SKM-1 (cell line): ENCODE results near the gene CD226.
"Not testable (repeated sequence)": the region's sequence is repeated elsewhere in the genome, so short reads cannot be mapped to it uniquely, and the experiment has no call there.

Experiments used
- DNase-seq: peaks from one replicate; lab custom pipeline; 2025; ENCODE audit not compliant: unreplicated experiment; lab: John Stamatoyannopoulos, UW

CD226 gene

DNA sequence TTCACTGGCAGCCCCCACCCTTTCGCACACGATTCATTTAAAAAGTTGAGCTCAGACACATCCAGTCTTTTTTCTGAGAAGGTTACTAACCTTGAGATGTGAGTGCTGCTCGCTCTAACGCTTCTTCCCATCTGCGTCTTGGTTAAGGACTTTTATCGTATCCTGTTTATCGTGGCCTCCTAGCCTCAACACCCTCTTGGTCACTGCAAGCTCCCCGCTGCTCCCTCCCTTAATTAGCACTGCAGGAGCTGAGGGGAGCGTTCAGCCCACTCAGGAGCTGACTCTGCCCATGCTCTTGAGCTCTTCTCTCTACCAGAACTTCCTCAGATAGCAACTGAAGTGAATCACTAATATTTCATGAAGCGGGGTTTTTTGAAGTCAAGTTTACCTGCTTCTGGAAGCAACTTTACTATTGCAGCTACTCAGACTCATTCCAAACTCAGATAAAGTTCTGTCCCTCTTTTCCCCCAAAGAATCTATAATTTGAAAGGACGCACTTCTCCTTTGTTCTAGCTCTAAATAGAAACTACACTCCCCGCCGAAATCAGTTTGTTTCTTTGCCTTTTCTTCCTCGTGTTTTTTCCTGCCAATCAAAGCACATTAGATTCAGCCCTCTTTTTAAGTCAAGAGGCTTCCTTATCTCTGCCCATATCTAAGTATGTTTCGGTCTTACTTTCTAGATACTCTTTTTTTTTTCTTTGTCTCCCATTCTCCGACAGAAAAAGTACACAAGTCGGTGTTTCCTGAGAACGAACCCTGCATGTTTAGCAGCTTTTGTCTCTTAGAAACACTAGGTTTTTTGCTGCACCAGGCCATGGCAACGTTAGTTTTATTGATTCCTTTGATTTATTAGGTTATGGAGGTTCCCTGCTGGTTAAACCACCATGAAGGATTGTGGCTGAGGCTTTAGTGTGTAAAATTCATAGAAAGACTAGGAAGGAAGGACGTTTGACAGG, 9.3 kb upstream of the CD226 start:
- DNase-seq, result no peak

- no peak for DNase-seq
Observed at GRCh38 chr18:69956057-69956456, 8.4 kb upstream of the CD226 start.

DNA sequence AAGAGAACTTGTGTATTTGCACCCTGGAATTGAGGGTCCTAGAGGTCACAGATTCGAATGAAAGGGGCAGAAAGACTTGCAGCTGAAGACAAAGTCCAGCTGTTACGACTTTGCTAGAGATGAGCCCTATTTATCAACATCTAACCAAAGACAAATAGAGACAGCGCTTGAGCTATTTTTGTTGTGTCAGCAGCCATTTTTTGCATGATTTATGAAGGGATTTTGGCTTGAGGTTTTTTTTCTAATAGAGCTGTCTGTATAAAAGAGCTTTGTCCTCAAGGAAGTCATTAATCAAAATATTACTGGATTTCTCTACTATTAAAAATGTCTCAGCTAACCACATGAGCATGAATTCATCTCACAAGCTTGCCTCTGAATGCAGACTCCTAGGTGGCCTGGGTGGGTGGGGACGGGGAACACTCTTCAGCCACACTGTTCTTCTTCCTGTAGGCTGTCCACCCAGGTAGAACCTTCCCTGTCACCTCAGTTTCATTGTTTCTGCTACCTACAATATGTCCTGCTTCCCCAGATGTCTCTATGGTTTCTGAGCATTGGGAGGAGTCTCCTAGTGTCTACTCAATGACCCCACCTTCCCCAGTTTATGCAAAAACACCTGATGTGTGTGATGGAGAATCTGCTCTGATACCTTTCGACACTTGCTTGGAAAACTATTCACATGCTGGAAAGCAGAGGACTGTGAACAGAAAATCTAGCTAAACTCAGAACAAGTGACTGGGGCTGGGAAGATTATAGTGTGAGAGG, 7.2 kb upstream of the CD226 start:
- no peak for DNase-seq

- DNase-seq, result no peak
Observed at GRCh38 chr18:69953191-69953590, 5.5 kb upstream of the CD226 start.

DNA sequence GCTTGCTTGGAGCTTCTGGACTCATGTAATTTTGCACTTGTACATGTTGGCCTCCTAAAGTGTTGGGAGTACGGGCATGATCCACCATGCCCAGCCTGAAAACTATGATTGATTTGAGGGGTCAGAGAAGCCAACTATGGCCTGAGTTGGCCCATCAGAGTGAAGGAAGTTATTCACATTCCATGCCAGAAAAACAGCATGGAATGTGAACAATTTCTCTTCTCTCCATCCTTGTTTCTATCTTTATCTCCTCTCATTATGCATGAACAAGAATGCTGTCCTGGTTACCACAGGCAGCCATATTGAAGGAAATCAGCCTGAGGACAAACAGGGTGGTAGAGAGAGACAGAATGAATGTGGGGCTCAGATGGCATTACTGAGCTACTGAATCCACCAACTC, 3.5 kb upstream of the CD226 start:
- no peak for DNase-seq

DNA sequence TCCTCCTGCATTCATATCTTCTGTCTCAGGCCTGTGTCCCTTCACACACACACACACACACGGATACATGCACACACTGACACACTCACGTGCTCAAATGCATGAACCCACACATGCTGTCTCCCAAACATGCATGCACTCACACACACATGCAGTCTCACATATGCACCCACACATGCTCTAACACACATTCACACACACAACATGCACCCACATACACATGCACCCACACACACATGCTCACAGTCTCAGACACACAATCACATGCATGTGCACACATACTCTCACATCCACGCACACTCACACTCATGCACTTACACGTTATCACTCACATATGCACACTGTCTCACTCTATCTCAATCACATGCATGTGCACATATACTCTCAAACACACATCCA, 1.9 kb upstream of the CD226 start:
- DNase-seq, result no peak

DNA sequence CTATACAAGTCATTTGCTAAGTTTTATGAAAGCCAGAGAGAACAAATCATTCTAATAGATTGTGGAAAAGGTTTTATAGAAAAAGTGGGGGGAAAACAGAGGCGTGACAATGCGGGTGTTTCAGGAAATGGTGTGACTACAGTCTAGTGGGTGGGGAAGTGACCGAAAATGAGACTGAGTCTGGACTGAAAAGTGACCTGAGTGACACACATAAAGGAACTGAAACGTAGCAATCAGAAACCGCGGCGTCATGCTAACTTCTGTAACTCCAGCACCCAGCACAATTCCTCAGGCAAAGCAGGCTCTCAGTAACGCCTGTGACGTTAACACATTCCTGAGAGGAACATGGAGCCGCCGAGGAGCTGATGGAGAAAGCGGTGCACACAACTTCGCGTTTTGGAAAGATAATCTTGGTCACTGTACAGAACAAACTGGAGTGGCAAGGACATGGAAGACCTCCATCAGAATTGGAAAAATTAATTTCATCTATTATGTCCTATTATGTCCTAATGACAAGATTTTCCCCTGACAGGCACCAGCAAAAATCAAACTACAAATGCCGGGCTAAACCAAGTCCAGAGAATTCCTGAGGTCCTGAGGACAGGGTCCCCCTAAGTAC, 1.4 kb upstream of the CD226 start:
- no peak for DNase-seq

DNA sequence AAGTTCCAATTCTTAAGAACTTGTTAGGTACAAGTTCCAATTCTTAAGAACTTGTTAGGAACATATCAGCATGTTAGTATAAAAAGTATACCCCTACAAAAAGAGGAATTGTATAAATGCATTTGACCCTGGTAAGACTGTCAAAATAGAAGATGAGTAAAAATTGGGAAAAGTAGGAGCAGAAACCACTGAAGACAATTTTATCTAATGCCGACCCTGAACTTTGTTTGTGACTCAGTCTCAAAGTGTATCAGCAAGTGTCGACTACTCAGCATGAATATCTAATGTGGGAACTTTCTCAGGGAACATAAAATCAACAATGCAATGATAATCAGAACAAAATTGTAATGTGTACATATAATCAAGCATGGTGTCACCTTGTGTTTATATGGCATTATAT, 583 bp upstream of the CD226 start:
- DNase-seq, result no peak

GRCh38 chr18:69946608-69947155, 991 bp downstream of the CD226 start:
- no peak for DNase-seq

DNA sequence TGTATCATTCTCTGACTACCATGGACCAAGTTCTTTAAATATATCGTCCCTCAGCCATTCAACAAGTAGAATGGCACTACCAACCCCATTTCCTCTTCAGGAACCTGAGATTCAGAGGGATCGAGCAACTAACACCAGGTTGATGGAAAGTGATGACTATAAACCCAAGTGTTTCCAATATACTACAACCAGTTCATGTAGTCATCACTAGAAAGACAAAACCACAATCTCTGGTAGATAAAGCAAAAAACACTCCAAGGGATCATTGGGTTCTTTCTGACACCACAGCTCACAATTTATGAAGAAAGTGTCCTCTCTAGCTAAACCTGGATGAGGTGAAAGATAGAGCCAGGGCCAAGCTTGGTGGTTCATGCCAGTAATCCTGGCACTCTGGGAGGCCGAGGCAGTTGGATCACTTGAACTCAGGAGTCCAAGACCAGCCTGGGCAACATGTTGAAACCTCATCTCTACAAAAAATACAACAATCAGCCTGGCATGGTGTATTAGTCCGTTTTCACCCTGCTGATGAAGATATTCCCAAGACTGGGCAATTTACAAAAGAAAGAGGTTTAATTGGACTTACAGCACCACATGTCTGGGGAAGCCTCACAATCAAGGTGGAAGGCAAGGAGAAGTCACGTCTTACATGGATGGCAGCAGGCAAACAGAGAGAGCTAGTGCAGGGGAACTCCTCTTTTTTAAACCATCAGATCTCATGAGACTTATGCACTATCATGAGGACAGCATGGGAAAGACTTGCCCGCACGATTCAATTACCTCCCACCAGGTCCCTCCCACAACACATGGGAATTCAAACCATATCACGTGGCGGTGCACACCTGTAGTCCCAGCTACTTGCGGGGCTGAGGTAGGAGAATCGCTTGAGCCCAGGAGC, 2.2 kb downstream of the CD226 start:
- no peak for DNase-seq

DNA sequence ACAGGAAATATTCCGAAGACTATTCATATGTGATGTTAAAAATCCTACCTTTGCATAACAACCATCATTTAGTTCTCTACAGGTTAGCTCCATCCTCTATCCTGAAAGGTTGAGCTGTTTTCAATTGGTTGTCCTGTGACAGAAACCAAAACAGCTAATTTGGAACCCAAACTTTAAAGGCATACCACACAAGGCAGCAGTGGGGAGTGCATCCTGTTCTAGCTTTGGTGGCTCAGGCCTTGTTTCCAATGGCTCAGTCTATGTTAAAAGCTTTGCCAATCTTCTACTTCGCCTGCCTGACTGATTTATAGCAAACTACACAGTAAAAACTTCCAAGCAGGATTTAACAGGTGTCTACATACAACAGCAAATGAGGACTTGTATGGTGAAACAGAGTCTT, 3.2 kb downstream of the CD226 start:
- DNase-seq, result no peak

- no peak for DNase-seq
Observed at GRCh38 chr18:69943021-69943420, 4.7 kb downstream of the CD226 start.

DNA sequence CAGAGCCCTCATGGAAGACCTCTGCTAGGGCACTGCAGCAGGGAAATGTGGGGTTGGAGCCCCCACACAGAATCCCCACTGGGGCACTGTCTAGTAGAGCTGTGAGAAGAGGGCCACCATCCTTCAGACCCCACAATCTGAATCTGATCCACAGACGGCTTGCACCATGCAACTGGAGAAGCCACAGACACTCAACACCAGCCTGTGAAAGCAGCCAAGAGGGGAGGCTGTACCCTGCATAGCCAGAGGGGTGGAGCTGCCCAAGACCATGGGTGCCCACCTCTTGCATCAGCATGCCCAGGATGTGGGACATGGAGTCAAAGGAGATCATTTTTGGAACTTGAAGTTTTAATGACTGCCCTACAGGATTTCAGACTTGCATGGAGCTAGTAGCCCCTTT, 6.5 kb downstream of the CD226 start:
- no peak for DNase-seq

DNA sequence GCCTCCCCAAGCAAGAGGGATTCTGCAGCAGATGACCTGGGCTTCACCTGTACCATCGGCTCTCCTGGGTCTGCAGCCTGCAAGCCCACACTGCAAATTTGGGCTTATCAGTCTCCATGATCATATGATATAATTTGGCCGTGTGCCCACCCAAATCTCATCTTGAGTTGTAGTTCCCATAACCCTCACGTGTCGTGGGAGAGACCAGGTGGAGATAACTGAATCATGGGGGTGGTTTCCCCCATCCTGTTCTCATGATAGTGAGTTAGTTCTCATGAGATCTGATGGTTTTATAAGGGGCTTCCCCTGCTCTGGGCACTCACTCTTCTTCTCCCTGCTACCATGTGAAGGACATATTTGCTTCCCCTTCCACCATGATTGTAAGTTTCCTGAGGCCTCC, 7.9 kb downstream of the CD226 start:
- DNase-seq, result not testable (repeated sequence)

GRCh38 chr18:69936191-69936558, 11.5 kb downstream of the CD226 start:
- DNase-seq, result no peak

DNA sequence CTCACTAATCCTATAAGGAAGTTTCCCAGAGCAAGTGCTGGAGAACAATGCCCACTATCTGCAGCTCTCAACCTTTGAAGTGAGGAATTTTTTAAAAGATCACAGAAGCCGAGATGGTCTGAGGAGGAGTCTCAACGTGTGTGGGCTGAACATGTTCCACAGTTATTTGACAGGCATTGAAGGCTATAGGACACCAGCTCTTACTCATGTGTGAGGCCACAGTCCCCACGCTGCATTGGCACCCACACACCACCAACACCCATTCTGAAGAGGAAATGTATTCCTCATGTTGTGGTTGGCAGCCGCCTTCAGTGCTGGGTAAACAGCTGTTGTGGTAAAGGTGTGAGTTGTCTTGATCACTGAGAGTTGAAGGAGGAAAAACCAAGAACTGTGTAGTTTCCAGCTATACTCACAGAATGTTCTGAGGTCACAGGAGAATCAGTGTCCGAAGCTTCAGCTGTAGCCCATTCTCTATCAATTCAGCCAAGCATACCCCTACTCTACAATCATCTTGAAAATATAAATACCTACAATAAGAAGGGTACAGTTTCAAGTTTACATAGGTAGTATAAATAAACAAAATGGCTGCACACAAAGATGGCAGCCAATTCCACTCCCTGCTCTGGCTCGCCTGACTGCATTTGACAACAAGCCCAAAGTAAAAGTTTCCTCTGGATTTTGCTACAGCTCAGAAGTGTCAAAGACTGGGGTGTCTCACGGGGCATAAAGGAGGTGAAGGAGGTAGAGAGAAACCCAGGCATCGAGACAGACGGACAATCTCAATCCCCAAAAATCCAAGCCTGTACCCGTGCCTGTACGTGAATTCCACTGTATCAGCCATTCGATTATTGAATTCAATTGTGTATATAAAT, 12.1 kb downstream of the CD226 start:
- DNase-seq, result no peak

DNA sequence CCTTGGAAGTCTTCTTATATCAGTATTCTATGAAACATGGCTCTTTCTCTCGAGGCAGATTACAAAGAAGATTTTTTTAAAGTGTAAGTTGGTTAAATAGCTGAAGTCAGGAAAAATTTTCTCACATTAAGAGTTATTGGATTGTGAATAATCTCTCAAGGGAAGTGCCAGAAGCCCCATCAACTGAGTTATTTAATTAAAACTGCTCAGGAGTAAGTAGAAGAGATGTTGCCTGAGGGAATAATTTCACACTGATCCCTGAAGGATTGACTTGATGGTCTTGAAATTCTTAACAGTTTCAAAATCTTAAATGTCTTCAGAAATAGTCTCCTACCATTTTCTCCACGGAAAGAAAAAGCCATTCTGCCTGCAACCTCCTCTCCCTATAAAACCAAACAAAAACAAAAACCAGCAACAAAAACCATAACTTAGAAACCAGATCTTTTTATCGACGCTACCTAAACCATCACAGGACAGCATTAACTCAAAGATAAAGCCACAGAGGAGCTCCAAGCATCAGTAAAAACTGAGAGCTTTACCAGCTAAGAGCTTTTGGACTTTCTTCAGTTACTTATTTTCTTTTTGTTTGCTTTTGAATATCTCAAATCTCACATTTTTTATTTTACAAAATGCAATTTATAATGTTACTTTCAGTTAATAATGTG, 12.9 kb downstream of the CD226 start:
- no peak for DNase-seq

DNA sequence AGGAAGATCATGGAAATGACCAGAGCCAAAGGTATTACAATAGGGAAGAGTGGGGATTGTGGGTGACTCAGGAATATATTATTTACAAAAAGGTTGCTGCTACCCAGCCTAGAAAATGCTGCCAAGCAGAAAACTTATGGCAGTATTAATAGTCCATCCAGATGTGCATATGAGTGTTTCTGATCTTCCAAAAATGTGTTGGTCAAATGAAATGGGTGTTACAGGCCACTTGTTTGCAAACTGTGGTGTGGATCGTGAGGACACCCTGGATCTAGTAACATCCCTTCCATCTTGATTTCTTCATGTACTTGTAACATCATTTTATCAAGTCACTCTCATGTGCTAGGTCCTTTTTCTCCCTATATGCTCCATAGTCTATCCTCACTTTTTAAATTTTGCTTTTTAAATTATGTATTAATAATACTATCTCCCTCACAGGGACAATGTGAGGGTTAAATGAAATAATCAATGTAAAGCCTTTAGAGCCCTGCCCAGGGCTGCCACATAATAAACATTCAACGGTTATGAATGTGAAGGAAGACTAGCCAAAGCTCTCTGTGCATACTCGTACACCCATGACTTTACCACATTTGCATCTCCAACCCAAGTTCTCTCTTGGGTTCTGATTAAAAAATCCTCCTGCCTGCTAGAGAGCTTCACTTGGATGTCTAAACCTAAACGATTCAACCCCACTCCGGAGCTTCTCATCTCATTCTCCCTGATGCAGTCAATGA, 18.5 kb downstream of the CD226 start:
- DNase-seq, result no peak
